Superior temporal gyrus (tissue), 1 donor: ENCODE data around the gene COL24A1.
"Not testable (repeated sequence)": the region's sequence is repeated elsewhere in the genome, so short reads cannot be mapped to it uniquely, and the experiment has no call there.

Experiments used
- DNase-seq: peaks from one replicate; pipeline ENCODE4 v3.0.0-alpha.2; 2016; ENCODE audit errors: extremely low spot score

Gene COL24A1

GRCh38 chr1:85815906-85816305, 340.7 kb downstream of the COL24A1 start:
- no peak for DNase-seq

- no peak for DNase-seq
Observed at GRCh38 chr1:85806236-85806965, 350.2 kb downstream of the COL24A1 start.

- DNase-seq = no peak
Observed at GRCh38 chr1:85801520-85801919, 355.1 kb downstream of the COL24A1 start.

- no peak for DNase-seq
Observed at GRCh38 chr1:85799737-85800136, 356.8 kb downstream of the COL24A1 start.

GRCh38 chr1:85798419-85798818, 358.2 kb downstream of the COL24A1 start:
- no peak for DNase-seq

- DNase-seq = not testable (repeated sequence)
Observed at GRCh38 chr1:85777021-85777420, 379.6 kb downstream of the COL24A1 start.

- DNase-seq = no peak
Observed at GRCh38 chr1:85762804-85763203, 393.8 kb downstream of the COL24A1 start.

- no peak for DNase-seq
Observed at GRCh38 chr1:85756864-85757263, 399.7 kb downstream of the COL24A1 start.

GRCh38 chr1:85748120-85748519, 408.5 kb downstream of the COL24A1 start:
- DNase-seq = no peak

GRCh38 chr1:85746777-85747176, 409.8 kb downstream of the COL24A1 start:
- DNase-seq = no peak

GRCh38 chr1:85743814-85744213, 412.8 kb downstream of the COL24A1 start:
- no peak for DNase-seq

GRCh38 chr1:85734931-85735330, 421.6 kb downstream of the COL24A1 start:
- DNase-seq = no peak

GRCh38 chr1:85718678-85719340, 437.8 kb downstream of the COL24A1 start:
- DNase-seq = no peak

GRCh38 chr1:85714418-85715114, 442.0 kb downstream of the COL24A1 start:
- DNase-seq = not testable (repeated sequence)

GRCh38 chr1:85708829-85709227, 447.7 kb downstream of the COL24A1 start:
- no peak for DNase-seq

GRCh38 chr1:85707990-85708828, 448.4 kb downstream of the COL24A1 start, which contains the start of gene ZNHIT6:
Gene ZNHIT6 (minus strand): TSS chr1:85708433. CDS start chr1:85708284, 149 bp downstream.
- peak; percentile 92 for DNase-seq

- DNase-seq = no peak
Observed at GRCh38 chr1:85707267-85707989, 449.1 kb downstream of the COL24A1 start.

GRCh38 chr1:85705940-85706339, 450.6 kb downstream of the COL24A1 start:
- DNase-seq = no peak

- no peak for DNase-seq
Observed at GRCh38 chr1:85700422-85700821, 456.1 kb downstream of the COL24A1 start.

GRCh38 chr1:85697895-85698294, 458.7 kb downstream of the COL24A1 start:
- DNase-seq = no peak

- peak; percentile 65 for DNase-seq
Observed at GRCh38 chr1:85692730-85693314, 463.8 kb downstream of the COL24A1 start.
